GM19193 (cell line): Measurements from ENCODE around the gene DIS3L.

ENCODE experiments used
- POLR2A ChIP-seq: IDR thresholded peaks from 4 replicates; pipeline ENCODE4 v1.6.1; 2011; ENCODE audit not compliant: insufficient read depth, insufficient read length; ENCODE audit errors: extremely low read depth

Gene DIS3L

DNA sequence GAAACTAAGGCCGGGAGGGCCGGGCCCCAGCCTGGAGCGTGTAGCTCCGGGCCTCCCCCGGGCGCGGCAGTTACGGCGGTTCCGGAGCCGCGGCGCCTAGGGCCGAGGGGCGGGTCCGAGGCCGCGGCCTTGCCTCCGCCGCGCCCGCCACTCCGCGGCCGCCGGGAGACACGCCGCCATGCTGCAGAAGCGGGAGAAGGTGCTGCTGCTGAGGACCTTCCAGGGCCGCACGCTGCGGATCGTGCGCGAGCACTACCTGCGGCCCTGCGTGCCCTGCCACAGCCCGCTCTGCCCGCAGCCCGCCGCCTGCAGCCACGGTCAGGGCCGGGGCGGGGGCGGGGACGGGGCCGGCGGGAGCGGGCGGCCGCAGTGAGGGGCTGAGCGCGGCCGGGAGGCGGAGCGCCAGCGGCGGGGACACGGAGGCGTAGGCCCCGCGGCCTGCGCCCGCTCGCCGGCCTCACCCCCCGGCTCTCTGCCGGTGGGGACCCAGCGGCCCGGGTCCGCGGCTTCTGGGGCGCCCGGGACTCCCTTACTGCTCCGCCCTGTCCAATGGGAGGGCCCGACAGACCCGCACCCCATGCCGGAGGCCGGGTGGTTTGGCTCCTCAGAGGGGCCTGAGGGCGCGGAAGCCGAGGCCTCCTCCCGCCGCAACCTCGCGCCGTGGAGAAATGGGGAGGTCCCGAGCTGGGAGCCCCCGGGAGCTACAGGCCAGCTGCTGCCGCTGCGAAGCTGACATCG, at the start of gene DIS3L:
TSS of gene DIS3L (plus strand) at position 150 of the 738 bp plus-strand sequence. CDS start at position 179, 29 bp downstream.
- TF ChIP-seq POLR2A: peak; percentile 74

DNA sequence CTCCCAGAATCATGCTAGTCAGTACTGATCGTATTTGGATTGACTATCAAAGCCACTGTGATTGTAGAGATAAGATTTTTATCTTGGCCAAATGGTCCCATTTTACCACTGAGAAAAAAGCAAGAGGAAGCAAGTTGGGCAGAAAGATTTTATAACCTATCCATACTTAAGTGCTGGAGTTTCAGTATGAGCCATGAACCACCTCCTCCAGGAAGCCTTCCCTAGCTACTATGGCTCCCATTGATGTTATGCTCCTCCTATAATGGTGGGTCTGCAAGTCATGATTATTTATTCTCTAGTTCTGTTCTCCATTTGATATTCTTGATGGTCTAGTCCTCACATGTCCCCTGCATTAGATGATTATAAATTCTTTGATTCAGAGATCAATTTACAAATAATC, 46.4 kb upstream of the DIS3L start:
- no peak for TF ChIP-seq POLR2A

DNA sequence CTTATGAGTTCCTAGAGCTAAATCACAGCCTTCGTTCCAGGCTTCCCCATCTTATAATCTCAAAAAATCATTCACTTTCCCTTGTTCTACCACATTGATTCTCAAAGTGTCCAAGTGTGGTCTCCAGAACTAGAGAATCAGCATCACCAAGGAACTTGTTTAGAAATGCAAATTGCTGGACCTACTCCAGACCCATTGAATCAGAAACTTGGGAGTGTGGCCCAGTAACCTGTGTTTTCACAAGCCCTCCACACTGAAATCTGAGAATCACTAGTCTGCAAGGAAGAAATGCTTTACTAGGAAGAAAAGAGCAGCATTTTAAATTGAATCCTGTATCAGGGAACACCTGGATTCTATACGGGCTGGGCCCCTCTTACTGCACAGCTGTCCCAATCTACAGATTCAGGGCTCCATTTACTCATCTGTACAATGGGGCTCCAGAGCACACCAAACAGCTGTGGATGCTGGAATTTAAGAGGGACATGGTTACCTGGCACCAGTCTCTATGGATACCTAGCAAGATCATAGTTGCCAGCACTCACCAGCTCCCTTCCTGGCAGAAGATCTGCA, 43.7 kb upstream of the DIS3L start:
- TF ChIP-seq POLR2A: no peak

DNA sequence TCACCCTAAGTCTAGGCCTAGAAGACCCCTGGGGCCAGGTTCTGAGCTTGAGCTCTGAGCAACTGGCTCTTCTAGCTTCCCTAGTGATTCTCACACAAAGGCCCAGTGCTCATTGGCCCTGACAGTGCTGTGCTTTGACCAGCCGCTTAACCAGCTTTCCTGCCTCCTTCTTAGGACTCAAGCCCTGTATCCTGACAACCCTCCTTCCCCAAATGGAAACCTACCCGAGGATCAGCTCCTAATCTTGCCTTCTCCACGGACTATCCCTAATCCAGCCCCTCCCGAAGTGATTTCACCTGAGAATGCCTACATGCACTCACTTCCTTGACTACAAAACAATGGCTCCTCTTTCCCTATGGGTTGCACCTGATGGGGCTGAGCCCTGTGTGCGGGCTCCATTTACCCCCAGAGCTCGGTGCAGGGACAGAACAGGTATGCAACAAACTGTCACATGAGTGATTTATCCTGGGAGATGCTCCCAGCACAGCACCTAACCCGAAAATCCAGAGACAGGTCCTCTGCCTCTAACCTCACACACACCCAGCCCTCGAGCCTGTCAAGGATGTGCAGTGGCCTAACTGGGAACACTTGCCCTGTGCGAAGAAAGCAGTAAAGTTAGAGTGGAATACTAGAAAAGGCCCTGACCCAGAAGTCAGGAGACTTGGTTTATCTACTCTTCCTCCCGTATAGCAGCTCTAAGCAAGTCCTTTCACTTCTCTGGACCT, 42.1 kb upstream of the DIS3L start:
- no peak for TF ChIP-seq POLR2A

DNA sequence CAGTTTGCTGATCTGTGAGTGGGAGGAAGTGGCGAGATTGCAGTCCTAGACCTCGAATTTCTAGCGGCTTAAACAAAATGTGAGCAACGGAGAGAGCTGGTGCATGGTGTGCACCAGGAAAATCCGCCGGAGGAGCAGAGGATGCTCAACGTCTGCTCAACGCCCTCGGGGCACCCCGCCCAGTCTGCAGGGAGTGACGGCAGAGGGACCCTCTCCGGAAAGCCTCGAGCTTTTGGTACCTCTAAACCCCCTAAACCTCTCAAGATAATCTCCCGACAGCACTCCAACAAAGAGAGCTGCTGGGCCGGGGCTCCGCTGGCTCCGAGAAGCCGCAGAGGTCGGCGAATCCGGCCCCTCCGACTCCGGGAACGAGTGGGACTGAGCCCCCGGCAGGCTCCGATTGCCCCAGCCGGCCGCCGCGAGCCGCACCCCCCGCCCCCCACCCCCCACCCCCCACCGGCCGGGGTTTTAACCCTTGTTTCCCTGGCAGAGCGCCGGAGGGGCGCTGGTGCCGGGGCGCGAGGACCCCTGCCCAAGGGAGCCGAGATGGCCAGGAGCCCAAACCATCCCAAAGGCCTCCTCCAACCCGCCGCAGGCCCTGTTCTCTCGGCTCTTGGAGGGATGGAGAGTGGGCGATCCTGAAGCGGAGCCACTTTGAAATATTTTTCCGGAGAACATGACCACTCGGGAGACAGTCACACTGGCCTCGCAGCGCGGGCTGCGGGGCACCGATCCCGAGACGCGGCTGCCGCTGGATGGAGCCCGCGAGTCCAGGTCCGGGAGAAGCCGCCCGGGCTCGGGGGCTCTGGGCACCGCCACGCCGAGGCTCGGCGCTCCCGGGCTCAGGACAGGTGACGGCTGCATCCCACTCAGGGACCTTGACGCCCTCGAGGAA, 41.3 kb upstream of the DIS3L start:
- TF ChIP-seq POLR2A: no peak

DNA sequence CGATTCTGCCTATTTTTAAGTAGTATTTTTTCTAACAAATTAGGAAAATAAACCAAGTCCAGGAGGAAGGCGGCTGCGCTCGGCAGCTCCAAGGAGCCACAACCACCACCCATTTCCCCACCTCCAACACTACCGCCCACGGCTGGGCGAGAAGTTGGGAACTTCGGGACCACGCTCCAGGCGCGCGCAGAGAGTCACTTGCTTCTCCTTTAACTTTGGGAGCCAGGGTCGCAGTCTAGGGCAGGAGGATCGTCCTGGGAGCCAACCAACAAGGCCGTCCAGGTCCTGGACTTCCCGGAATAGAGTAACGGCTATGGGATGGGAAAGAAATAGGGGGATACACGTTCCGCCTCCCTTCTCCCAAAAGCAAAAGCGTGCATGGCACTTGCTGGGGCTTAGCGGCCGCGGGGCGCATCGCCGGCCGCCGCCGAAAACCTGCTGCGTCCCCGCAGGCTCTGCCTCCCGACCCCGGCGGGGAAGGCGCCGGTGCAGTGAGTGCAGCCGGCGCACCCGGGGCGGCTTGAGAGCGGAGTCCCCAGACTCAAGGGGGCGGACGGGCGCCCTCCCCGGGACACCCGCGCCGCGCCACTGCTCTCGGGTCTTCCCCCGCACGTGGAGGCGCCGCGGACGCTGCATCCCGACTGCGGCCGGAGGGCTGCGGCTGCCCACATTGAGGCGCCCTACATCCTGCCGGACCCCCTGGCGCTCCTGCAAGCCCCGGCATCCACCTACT, 40.5 kb upstream of the DIS3L start:
- no peak for TF ChIP-seq POLR2A

DNA sequence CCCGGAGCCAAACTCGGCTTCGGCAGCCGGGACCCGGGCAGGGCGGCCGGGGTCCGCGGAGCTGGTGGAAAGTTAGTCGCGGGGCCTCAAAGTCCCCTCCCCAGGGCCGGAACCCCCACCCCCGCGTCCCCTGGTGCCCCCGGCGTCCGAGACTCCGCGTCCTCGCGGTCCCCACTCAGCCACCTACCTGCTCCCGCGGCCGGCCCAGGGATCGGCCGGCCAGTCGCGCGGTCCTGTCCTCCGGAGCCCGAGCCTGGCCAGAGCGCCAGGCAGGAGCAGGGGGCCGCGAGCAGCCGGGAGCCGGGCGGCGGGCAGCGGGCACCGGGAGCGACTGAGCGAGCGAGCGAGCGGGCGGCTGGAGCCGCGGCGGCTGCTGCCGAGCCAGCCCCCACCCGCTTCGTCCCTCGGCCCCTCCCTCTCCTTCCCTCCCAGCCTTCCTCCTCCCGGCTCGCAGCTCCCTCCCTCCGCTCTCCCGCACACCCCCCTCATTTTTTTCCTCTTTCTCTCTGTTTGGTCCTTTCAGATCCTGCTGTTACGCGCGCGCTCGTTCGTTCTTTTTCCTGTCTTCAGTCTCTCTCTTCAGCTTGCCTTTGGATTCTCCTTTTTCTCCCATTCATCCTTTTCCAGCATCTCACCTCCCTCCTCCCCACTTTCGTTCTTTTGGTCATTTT, 39.8 kb upstream of the DIS3L start, which contains the start of gene MEGF11:
TSS of gene MEGF11 (minus strand) at position 333 of the 671 bp plus-strand sequence. CDS start 125,347 bp downstream, outside the sequence.
- no peak for TF ChIP-seq POLR2A

DNA sequence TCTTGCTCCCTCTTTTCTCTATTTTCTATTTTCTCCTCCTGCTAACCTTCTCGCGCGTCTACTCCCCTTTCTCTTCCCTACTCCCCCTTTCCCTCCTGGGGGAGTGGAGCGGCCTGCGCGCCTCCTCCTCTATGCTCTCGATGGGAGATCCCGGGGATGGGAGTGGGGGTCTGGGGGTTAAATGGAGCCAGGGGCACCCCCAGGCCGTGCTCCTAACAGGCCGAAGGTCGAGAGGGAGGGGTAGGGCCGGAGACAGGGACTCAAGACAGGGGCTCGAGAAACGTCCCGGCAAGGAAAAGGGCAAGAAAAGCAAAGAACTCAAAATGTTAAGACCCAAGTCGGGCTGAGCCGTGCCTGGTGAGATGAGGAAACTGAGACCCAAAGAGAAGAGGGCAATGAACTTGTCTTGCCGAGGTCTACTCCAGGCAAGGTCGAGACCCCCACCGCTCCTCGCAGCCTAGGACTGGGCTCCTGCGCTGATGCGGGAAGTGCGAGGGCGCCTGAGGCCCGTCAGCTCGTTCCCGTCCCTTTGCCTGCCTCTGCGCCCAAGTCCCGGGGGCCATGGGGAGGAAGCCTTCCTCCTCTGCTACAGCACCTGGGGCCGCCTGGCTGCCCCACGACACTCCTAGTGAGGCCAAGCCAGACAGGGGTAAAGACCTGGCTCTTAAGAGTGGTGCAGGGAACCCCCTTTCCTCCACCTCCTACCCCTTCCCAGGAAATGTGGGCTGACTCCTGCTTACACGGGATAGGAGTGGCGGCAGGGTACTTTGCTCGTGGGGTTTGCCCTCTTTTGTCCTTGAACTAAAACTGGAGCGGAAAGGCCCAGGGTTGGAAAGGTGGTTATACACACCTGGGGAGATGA, 39.0 kb upstream of the DIS3L start:
- no peak for TF ChIP-seq POLR2A

DNA sequence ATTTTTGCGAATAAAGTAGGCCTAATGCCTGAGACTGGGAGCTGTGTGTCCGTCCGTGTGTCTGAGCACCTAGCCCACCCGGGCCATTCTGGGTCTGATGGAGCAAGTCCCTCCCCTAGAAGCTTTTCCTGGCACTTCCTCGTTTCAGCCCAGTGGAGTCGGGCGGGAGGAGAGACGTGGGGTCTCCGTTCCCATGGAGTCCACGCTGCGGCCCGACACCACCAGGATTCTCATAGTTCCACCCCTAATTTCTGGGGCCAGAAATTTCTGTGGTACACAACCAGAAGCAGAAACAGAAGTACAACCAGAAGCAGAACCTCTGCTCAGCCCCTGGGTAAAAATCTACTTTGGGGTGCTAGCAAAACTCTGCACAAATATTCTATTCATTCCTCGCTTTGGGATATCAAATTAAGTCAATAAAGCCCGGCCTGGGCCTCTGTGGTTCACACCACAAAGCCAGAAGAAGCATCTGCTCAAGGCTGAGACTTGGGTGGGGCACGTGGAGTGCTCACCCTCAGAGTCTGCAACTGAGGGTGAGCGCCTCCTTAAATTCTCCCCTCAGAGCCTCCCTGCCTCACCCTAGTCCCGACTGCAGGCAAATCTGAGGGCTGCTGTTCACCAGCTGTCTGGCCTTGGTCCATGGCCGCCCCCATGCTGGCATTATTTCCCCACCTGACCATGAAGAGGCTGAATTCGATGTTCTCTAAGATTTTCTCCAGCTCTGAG, 38.3 kb upstream of the DIS3L start:
- TF ChIP-seq POLR2A: no peak

DNA sequence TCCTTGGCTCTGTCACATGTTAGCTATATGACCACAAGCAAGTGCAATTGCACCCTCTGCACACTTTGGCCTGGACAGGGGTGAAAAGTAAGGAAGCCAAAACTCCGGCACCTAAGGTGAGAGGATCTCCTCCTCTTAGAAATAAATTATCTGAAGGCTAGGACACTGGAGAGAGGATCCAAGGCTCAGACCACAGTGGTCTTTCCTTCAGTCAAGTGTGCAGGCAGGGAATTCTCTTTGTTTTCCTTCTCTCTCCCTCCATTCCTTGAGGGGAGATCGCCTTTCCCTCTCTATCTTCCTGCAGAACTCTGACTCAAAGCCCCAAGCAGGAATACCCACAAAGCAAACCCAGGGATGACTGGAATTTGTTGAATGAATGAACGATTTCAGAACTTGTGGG, 36.7 kb upstream of the DIS3L start:
- no peak for TF ChIP-seq POLR2A

DNA sequence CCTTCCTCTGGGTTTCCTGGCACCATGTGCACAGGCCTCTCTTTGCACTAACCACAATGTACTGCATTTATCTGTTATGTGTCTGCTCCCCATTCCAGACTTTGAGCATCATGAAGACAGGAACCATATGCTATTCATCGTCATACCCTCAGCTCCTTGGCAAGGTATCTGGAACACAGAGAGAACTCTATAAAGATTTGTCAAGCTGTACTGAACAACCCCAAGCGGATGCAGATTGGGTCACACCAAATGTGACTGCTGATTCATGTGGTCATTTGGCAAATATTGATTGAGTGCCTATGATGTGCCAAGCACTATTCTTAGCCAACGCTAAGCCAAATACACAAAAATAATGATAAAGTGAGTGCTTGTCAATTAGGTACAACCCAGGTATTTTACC, 32.3 kb upstream of the DIS3L start:
- TF ChIP-seq POLR2A: no peak
